Measurements from ENCODE around the gene SKAP1. TPM values are rescaled to one million over a fixed set of nuclear protein-coding genes. Genes with fewer than 3 reads are reported as not detected.
"Not testable (repeated sequence)": the region's sequence is repeated elsewhere in the genome, so short reads cannot be mapped to it uniquely, and the experiment has no call there.

The SKAP1 gene
- polyA plus RNA-seq, 3 donors from 2014 or later = 325 to 458 (median 329) TPM

- Mint-ChIP-seq H3K4me3 (no peak overlapping the region), H3K27me3 (ENCODE audit: low read depth in 3 of 3) (peaks cover 0 to 3% (median 2%) of the 10 kb centered on the region in 3 donors), H3K4me1 (peaks cover 44 to 80% of the 10 kb centered on the region in 2 donors), H3K27ac (no peak overlapping the region), H3K36me3 (peaks cover 0 to 13% (median 0%) of the 10 kb centered on the region in 3 donors), H3K9me3 (no peaks in the 10 kb centered on the region)
- no peak for DNase-seq
Measured at GRCh38 chr17:48228720-48229119, 201.3 kb downstream of the SKAP1 start.

- peaks cover 0 to 2% (median 0%) of the 10 kb centered on the region in 3 donors for H3K27me3 Mint-ChIP-seq (ENCODE audit: low read depth in 3 of 3)
- H3K4me1 Mint-ChIP-seq = peaks cover 40 to 75% of the 10 kb centered on the region in 2 donors
- H3K36me3 Mint-ChIP-seq = peaks cover 0 to 9% (median 0%) of the 10 kb centered on the region in 3 donors
- H3K9me3 Mint-ChIP-seq = no peaks in the 10 kb centered on the region
- H3K4me3 Mint-ChIP-seq = peak overlapping the region in 1 of 5 donors; percentile 21
- peak overlapping the region in 4 of 6 donors; percentile 0 to 26 (median 10) for H3K27ac Mint-ChIP-seq
- DNase-seq = no peak
Measured at GRCh38 chr17:48225725-48226567, 204.1 kb downstream of the SKAP1 start.

DNA sequence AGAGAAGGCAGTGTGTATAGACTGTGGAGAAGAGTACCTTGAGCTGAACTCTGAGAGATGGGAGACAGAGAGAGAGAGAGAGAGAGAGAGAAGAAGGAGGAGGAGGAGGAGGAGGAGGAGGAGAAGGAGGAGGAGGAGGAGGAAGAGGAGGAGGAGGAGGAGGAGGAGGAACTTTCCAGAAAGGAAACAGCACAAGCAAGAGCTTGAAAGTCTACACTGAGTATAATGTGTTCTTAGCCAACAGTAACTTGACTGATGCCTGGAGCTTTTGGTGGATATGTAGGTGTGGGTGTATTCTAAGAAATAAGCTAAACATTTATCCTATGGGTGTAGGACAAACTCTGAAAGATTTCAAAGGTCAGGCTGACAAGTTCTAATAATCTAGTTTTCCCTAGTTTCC is 206.1 kb downstream of the SKAP1 start:
- DNase-seq = no peak
- no peaks in the 10 kb centered on the region for H3K9me3 Mint-ChIP-seq
- H3K36me3 Mint-ChIP-seq = peaks cover 0 to 5% (median 0%) of the 10 kb centered on the region in 3 donors
- peaks cover 41 to 80% of the 10 kb centered on the region in 2 donors for H3K4me1 Mint-ChIP-seq
- no peak overlapping the region for H3K4me3 Mint-ChIP-seq
- H3K27ac Mint-ChIP-seq = peak overlapping the region in 1 of 6 donors; percentile 39
- no peaks in the 10 kb centered on the region for H3K27me3 Mint-ChIP-seq (ENCODE audit: low read depth in 3 of 3)

DNA sequence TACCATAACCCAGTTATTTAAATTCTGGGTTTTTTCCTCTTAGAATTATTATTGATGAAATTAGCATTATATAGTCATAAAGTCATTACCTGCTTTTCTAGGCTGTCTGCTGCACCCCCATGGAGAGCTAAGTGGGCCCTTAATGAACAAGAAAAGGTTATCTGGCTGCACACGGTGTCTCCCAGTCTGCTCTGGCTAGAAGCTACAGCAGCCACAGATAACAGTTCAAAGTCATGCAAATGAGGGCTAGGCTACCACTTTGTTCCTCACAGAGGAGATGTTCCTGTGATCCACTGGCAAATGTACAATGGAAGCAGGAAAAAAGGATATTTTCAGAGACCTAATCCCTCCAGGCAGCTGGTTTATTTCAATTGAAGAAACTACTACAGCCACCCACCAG is 210.4 kb downstream of the SKAP1 start:
- Mint-ChIP-seq H3K36me3 (peaks cover 0 to 6% (median 0%) of the 10 kb centered on the region in 3 donors), H3K27ac (peak overlapping the region in 2 of 6 donors; percentile 17 to 46), H3K4me3 (no peak overlapping the region), H3K9me3 (no peaks in the 10 kb centered on the region), H3K27me3 (ENCODE audit: low read depth in 3 of 3) (peaks cover 0 to 1% (median 0%) of the 10 kb centered on the region in 3 donors), H3K4me1 (peaks cover 18 to 71% of the 10 kb centered on the region in 2 donors)
- DNase-seq = no peak

- peaks cover 0 to 7% (median 1%) of the 10 kb centered on the region in 3 donors for H3K27me3 Mint-ChIP-seq (ENCODE audit: low read depth in 3 of 3)
- no peak overlapping the region for H3K4me3 Mint-ChIP-seq
- H3K9me3 Mint-ChIP-seq = no peaks in the 10 kb centered on the region
- peak overlapping the region in 3 of 6 donors; percentile 5 to 76 (median 56) for H3K27ac Mint-ChIP-seq
- no peak for DNase-seq
- H3K4me1 Mint-ChIP-seq = peaks cover 27 to 71% of the 10 kb centered on the region in 2 donors
- peaks cover 0 to 11% (median 8%) of the 10 kb centered on the region in 3 donors for H3K36me3 Mint-ChIP-seq
Measured at GRCh38 chr17:48215583-48216139, 214.4 kb downstream of the SKAP1 start.

DNA sequence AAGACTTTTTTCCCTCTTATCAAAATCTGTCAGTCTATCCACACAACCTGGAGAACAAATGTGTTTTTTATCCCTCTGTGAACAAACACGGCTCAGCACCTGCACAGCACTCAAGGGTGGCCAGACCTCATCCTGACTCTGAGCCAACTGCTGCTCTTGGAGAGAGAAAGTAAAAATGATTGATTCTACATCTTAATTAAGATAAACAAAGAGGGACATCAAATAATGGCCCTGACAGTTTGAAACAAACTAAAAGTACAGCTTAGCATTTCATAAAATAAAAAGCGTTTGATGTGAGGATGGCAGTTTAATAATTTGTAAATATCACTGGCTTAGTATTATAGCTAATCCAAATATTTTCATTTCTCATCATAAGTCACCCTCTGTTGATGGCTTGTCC is 216.2 kb downstream of the SKAP1 start:
- H3K9me3 Mint-ChIP-seq = no peaks in the 10 kb centered on the region
- H3K27me3 Mint-ChIP-seq (ENCODE audit: low read depth in 3 of 3) = peaks cover 0 to 7% (median 1%) of the 10 kb centered on the region in 3 donors
- H3K27ac Mint-ChIP-seq = peak overlapping the region in 3 of 6 donors; percentile 3 to 66 (median 6)
- no peak overlapping the region for H3K4me3 Mint-ChIP-seq
- H3K4me1 Mint-ChIP-seq = peaks cover 32 to 75% of the 10 kb centered on the region in 2 donors
- DNase-seq = no peak
- H3K36me3 Mint-ChIP-seq = peaks cover 0 to 13% (median 8%) of the 10 kb centered on the region in 3 donors

DNA sequence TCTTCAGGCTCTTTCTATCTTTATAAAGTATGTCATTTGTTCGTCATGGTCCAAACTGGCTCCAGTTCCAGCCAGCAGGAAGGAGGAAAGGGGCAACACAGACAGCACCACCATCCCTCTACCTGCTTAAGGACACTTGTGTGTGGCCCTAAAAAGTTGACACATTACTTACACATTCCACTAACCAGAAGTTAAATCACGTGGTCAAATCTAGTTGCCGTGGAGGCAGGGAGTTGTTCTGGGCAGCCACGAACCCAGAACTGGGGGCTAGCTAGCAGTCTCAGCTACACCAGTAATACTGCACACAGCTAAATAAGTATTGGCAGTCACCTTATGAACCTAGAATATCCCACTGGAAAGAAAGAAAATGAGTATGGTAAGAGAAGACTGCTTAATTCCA is 218.2 kb downstream of the SKAP1 start:
- peaks cover 30 to 67% of the 10 kb centered on the region in 2 donors for H3K4me1 Mint-ChIP-seq
- H3K27me3 Mint-ChIP-seq (ENCODE audit: low read depth in 3 of 3) = peaks cover 0 to 7% (median 3%) of the 10 kb centered on the region in 3 donors
- DNase-seq = no peak
- H3K27ac Mint-ChIP-seq = peak overlapping the region in 3 of 6 donors; percentile 3 to 70 (median 43)
- H3K4me3 Mint-ChIP-seq = no peak overlapping the region
- peaks cover 0 to 13% (median 8%) of the 10 kb centered on the region in 3 donors for H3K36me3 Mint-ChIP-seq
- H3K9me3 Mint-ChIP-seq = no peaks in the 10 kb centered on the region

GRCh38 chr17:48211011-48211410 is 219.0 kb downstream of the SKAP1 start:
- no peak overlapping the region for H3K4me3 Mint-ChIP-seq

GRCh38 chr17:48209973-48210372 is 220.0 kb downstream of the SKAP1 start:
- Mint-ChIP-seq H3K4me1 (peaks cover 40 to 67% of the 10 kb centered on the region in 2 donors), H3K27me3 (ENCODE audit: low read depth in 3 of 3) (peaks cover 0 to 5% (median 5%) of the 10 kb centered on the region in 3 donors), H3K36me3 (peaks cover 7 to 12% (median 8%) of the 10 kb centered on the region in 3 donors), H3K9me3 (no peaks in the 10 kb centered on the region), H3K4me3 (no peak overlapping the region), H3K27ac (peak overlapping the region in 1 of 6 donors; percentile 30)
- no peak for DNase-seq

More at GRCh38 chr17:48211011-48211410, 219.0 kb downstream of the SKAP1 start:
- peak overlapping the region in 1 of 6 donors; percentile 70 for H3K27ac Mint-ChIP-seq
- no peak for DNase-seq
- H3K36me3 Mint-ChIP-seq = peaks cover under 1 to 12% (median 8%) of the 10 kb centered on the region in 3 donors
- peaks cover 30 to 67% of the 10 kb centered on the region in 2 donors for H3K4me1 Mint-ChIP-seq
- no peaks in the 10 kb centered on the region for H3K9me3 Mint-ChIP-seq
- peaks cover 0 to 7% (median 3%) of the 10 kb centered on the region in 3 donors for H3K27me3 Mint-ChIP-seq (ENCODE audit: low read depth in 3 of 3)

GRCh38 chr17:48207776-48208544 is 222.1 kb downstream of the SKAP1 start:
- Mint-ChIP-seq H3K27ac (no peak overlapping the region), H3K36me3 (peaks cover 5 to 7% (median 7%) of the 10 kb centered on the region in 3 donors), H3K4me1 (peaks cover 42 to 70% of the 10 kb centered on the region in 2 donors), H3K9me3 (no peaks in the 10 kb centered on the region), H3K4me3 (no peak overlapping the region), H3K27me3 (ENCODE audit: low read depth in 3 of 3) (peaks cover 0 to 4% (median 2%) of the 10 kb centered on the region in 3 donors)
- no peak for DNase-seq

DNA sequence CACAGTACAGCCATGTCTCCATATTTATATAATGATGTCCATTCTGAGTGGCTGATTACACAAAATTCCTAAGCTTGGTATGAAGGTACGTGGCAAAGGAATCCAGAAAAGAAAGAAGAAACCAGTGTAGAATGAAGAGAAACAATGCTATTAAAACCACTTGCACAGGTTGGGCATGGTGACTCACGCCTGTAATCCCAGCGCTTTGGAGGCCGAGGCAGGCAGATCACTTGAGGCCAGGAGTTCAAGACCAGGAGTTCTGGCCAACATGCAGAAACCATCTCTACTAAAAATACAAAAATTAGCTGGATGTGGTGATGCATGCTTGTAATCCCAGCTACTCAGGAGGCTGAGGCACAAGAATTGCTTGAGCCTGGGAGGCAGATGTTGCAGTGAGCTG is 223.0 kb downstream of the SKAP1 start:
- not testable (repeated sequence) for H3K9me3 Mint-ChIP-seq; H3K27ac Mint-ChIP-seq; H3K27me3 Mint-ChIP-seq (ENCODE audit: low read depth in 3 of 3); H3K4me3 Mint-ChIP-seq; H3K36me3 Mint-ChIP-seq; DNase-seq
- peaks cover 42 to 72% of the 10 kb centered on the region in 2 donors for H3K4me1 Mint-ChIP-seq

DNA sequence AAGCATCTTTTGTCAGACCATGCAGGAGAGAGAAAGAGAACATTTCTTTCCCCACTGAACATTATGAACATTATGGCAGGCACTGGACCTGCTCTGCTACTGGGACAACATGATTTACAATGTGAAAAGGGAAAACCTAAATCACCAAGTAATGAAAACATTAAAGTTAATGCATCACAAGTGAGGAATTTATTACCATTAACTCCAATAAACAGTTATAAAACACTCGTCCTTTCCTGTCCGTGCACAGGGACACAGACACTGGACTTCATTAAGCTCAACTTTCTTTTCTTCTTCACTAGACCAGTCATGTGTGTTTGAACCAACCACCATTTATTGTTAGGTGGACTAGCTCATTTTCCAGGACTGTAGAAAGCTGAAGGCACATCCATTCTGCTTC is 227.1 kb downstream of the SKAP1 start:
- no peak overlapping the region for H3K4me3 Mint-ChIP-seq
- peak overlapping the region in 3 of 6 donors; percentile 28 to 68 (median 67) for H3K27ac Mint-ChIP-seq
- peaks cover 0 to 4% (median 2%) of the 10 kb centered on the region in 3 donors for H3K27me3 Mint-ChIP-seq (ENCODE audit: low read depth in 3 of 3)
- H3K9me3 Mint-ChIP-seq = no peaks in the 10 kb centered on the region
- no peak for DNase-seq
- H3K36me3 Mint-ChIP-seq = peaks cover 0 to 11% (median 7%) of the 10 kb centered on the region in 3 donors
- H3K4me1 Mint-ChIP-seq = peaks cover 36 to 61% of the 10 kb centered on the region in 2 donors

- DNase-seq = no peak
- no peaks in the 10 kb centered on the region for H3K9me3 Mint-ChIP-seq
- peaks cover 0 to 2% (median 0%) of the 10 kb centered on the region in 3 donors for H3K27me3 Mint-ChIP-seq (ENCODE audit: low read depth in 3 of 3)
- H3K4me1 Mint-ChIP-seq = peaks cover 31 to 64% of the 10 kb centered on the region in 2 donors
- peak overlapping the region in 5 of 6 donors; percentile 1 to 77 (median 29) for H3K27ac Mint-ChIP-seq
- peaks cover 0 to 11% (median 0%) of the 10 kb centered on the region in 3 donors for H3K36me3 Mint-ChIP-seq
- H3K4me3 Mint-ChIP-seq = no peak overlapping the region
Measured at GRCh38 chr17:48198950-48199541, 231.0 kb downstream of the SKAP1 start.
